Ecto neural progenitor cell (in vitro differentiated cells): ENCODE data around the gene SNN.
A peak's percentile ranks its signal among the peaks of the same experiment; 100 is the strongest.

Experiments
- DNase-seq: peaks from one replicate; pipeline ENCODE4 v3.0.0-alpha.2; 2018; ENCODE audit warnings: low spot score

The SNN gene

DNA sequence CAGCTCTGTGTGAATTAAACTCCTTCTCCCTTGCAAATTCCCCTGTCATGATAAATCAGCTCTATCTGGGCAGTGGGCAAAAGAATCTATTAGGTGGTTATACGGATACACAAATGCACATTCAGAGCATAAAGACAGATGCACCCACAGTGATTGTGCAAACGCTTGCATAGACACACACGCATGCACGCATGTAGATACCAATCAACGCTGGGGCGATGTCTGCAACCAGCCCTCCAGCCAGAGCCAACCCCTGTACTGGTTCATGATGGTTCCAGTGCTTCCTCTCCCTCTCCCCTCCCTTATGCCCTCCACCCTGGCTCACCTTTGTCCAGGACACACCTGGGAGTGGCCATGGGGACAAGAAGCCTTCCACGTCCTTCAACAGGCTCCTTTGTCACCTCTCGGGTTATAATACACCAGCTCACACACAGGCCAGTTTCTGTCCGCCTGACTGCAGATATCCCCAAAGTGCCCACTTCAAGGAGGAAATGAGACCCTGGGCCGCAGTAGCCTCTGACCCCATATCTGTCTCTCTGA is 33.1 kb upstream of the SNN start:
- DNase-seq, result no peak

DNA sequence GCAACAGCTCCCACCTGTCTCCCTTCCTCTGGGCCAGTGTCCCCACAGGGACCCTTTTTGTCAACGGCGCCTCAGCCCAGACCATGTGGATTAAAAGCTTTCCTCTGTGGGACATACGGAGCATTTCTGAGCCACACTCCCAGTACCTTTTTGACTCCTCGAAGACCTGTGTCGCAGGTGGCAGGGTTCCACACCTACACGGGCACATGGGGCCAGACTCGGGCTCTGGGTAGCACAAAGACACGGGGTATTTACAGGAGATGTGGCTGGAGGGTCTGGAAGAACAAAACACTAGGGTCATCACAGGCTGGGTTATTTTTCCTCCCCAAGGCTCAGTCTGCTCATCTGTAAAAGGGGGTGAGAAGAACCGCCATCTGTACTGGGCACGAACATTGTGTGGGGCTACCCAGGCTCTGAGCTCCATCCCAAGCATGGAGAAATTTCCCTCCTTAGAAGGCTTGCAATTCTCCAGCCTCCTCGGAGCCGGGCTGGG is 32.5 kb upstream of the SNN start:
- no peak for DNase-seq

DNA sequence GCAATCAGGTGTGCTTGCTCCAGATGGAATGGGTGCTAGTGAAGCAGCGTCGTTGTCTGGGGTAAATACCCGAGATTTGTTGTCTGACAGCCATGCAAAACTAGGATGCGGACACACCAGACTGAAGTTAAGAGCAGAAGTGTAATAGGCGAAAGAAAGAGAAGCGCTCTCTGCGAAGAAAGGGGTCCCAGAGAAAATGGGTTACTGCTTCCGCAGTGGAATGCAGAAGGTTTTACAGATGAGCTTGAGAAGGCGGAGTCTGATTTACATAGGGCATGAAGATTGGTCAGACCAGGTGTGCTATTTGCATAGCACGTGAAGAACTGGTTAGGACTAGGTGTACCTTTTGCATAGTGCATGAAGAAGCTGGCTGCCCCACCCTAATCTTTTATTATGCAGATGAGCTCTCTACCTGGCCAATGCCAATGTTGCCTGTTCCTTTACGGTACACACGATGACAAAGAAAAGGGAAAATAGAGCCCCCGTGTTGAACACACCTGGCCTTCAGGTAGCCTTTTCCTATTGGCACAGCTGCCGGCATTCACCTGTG is 32.0 kb upstream of the SNN start:
- no peak for DNase-seq

DNA sequence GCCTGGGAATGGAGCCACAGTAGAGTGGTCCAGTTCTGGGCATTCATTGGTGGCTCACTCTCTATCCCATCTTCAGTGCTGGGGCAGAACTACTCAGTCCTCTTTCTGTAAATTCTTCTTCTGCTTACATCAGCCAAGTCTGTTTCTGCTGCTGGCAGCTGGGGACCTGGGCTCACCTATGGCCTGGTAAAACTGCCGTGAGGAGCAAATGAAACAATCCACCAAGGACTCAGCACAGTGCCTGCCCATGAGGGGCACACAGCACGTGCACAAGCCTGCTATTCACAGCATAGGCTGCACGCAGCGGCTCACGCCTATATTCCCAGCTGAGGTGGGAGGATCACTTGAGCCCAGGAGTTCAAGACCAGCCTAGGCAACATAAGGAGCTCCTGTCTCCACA is 30.9 kb upstream of the SNN start:
- no peak for DNase-seq

- DNase-seq, result no peak
Measured at GRCh38 chr16:11638140-11638539, 30.1 kb upstream of the SNN start.

- DNase-seq, result no peak
Measured at GRCh38 chr16:11639008-11639562, 29.2 kb upstream of the SNN start.

- DNase-seq, result no peak
Measured at GRCh38 chr16:11639925-11640899, 28.0 kb upstream of the SNN start.

DNA sequence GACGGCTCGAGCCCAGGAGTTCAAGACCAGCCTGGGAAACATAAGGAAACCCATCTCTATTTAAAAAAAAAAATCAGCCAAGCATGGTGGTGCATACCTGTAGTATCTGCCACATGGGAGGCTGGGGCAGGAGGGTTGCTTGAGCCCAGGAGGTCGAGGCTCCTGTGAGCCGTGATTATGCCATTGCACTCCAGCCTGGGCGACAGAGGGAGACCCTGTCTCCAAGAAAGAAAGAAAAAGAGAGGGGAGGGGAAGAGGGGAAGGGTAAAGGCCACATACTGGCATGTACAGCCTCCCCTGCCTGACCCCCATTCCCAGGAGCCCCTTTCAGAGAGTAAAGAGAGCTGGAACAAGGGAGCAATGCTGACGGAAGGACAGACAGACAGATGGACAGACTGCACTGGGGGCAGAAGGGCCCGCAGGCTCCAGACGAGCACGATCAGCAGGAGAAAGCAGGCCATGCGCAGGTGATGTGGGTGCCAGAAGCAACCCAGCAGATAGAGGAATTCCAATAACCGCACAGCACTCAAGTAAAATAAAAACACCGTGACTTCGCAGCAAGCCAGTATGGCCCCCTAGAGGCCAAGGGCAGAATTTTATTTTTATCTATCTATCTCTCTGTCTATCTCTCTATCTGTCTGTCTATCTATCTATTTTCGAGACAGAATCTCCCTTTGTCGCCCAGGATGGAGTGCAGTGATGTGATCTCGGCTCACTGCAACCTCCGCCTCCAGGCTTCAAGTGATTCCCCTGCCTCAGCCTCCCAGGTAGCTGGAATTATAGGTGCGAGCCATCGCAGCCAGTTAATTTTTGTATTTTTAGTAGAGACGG is 27.1 kb upstream of the SNN start:
- no peak for DNase-seq

- DNase-seq, result no peak
Measured at GRCh38 chr16:11642765-11643116, 25.5 kb upstream of the SNN start.

DNA sequence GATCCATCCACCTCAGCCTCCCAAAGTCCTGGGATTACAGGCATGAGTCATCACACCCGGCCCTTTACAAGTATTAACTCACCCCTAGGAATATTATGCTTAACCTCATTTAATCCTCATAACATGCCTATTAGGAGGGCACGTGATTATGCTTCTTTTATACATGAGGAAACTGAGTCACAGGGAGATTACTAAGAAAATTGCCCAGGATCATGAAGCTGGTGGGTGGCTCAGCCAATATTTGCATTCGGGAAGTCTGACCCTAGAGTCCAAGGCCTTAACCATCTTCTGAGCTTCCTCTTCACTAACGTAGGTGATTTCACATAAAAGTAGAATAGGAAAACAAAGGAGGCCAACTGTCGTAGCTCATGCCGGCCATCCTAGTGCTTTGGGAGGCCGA is 19.0 kb upstream of the SNN start:
- no peak for DNase-seq

- DNase-seq, result no peak
Measured at GRCh38 chr16:11650641-11651591, 17.3 kb upstream of the SNN start.

DNA sequence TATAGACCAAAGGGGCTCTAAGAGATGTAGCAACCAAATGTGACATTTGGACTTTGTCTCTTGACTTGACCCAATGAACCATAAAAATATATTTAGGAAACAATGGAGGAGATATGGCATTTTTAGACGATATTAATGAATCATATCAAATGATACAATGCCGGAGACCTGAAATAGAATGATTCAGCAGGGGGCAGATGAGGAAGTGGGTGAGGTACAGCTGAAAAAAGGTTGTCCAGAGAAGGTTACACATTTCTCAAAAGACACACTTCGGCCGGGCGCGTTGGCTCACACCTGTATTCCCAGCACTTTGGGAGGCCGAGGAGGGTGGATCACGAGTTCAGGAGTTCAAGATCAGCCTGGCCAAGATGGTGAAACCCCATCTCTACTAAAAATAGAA is 16.5 kb upstream of the SNN start:
- DNase-seq, result no peak

GRCh38 chr16:11655655-11656054 is 12.6 kb upstream of the SNN start:
- DNase-seq, result peak; percentile 36

DNA sequence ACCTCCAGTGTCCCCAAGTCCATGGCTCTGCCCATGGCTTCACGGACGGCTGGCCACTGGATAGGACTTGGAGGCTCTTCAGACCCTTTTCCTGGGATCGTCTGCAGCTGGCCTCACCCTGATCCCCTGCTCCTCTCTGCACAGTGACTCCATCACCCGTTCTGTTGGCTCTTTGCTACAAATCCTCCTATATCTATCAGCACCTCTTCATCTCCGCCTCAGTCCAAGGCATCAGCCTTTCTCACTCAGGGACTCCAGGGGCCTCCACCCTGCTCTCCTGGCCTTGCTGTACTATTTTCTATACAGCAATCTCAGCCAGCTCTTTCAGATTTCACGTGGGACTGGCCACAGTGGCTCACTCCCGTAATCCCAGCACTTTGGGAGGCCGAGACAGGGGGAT is 10.7 kb upstream of the SNN start:
- DNase-seq, result no peak

GRCh38 chr16:11658896-11659708 is 9.2 kb upstream of the SNN start:
- peak; percentile 49 for DNase-seq

- no peak for DNase-seq
Measured at GRCh38 chr16:11660565-11660964, 7.7 kb upstream of the SNN start.

GRCh38 chr16:11662582-11662981 is 5.7 kb upstream of the SNN start:
- DNase-seq, result no peak

- no peak for DNase-seq
Measured at GRCh38 chr16:11665071-11665491, 3.2 kb upstream of the SNN start.

- DNase-seq, result no peak
Measured at GRCh38 chr16:11666103-11667055, 1.9 kb upstream of the SNN start.
